HCT116 (cell line): ENCODE measurements around the gene GATA3. TPM values are rescaled to one million over a fixed set of nuclear protein-coding genes. Genes with fewer than 3 reads are reported as not detected.

Experiments used
- ATAC-seq: fragments of 200-7000 bp; cut with Tn5 transposase; 2 replicates; pipeline ENCODE4 v1.9.1; 2020; ENCODE audit warnings: mild to moderate bottlenecking, moderate library complexity
- BruUV-seq: library from RNA; stranded (reverse); fragments of 400-500 nt; replicated peaks from 2 replicates; lab custom pipeline; 2021; lab: Mats Ljungman, UMichigan
- CTCF ChIA-PET: fragments of 300-600 bp; sonication (Branson Sonifier 250); formaldehyde crosslinking; loops from one replicate; lab custom pipeline; 2021; ENCODE audit warnings: antibody characterized with exemption; lab: Charles Lee
- POLR2A ChIA-PET: fragments of 300-600, 350-600 bp; sonication (Branson Sonifier 250); formaldehyde crosslinking; loops from one replicate; lab custom pipeline; 2021; ENCODE audit warnings: antibody characterized with exemption; lab: Charles Lee
- RAD21 ChIA-PET, 2 experiments: fragments of 300-600 bp; sonication (Branson Sonifier 250); formaldehyde crosslinking; loops; one replicate each; lab custom pipeline; 2023; ENCODE audit warnings: low total read pairs in 2 of 2; ENCODE audit not compliant: uncharacterized antibody in 2 of 2, unreplicated experiment in 2 of 2, low non-redundant PET in 1 of 2; lab: Charles Lee
- DNase-seq: peaks from one replicate; pipeline ENCODE4 v3.0.0-alpha.2; 2010; ENCODE audit warnings: low read depth, low spot score
- H2AFZ ChIP-seq: fragments of 200-600 bp; shearing (Covaris generic), sonication (generic); 2 replicates; pipeline ENCODE4 v1.6.1; 2017; ENCODE audit warnings: low read depth, mixed run types, mixed read lengths, antibody characterized with exemption, low read length; ENCODE audit not compliant: poor library complexity, severe bottlenecking
- H3K27ac ChIP-seq: 2 replicates; pipeline ENCODE4 v1.5.1; 2012; ENCODE audit warnings: low read depth, low read length
- H3K27me3 ChIP-seq: fragments of 200-600 bp; sonication (generic); 2 replicates; pipeline ENCODE4 v1.6.1; 2016; ENCODE audit warnings: mixed run types, low read length, mixed read lengths; ENCODE audit not compliant: insufficient read depth
- H3K36me3 ChIP-seq, 2 experiments: fragments of 200-500 bp in 1 of 2; fragments of 200-600 bp in 1 of 2; sonication (Bioruptor generic) in 1 of 2; sonication (generic) in 1 of 2; 2 replicates each; pipeline versions ENCODE4 v1.5.1 to v1.6.1; 2014 to 2016; ENCODE audit warnings: low read length in 2 of 2, inconsistent platforms in 1 of 2, mixed read lengths in 1 of 2, mixed run types in 1 of 2; ENCODE audit not compliant: insufficient read depth in 2 of 2, control insufficient read depth in 1 of 2
- H3K4me1 ChIP-seq, 2 experiments: fragments of 200-600 bp in 1 of 2; sonication (generic) in 1 of 2; 2 replicates each; pipeline versions ENCODE4 v1.5.1 to v1.6.1; 2012 to 2017; ENCODE audit warnings: low read length in 2 of 2, inconsistent platforms in 1 of 2, mild to moderate bottlenecking in 1 of 2, mixed read lengths in 1 of 2, mixed run types in 1 of 2, moderate library complexity in 1 of 2; ENCODE audit not compliant: insufficient read depth in 2 of 2, control insufficient read depth in 1 of 2
- H3K4me2 ChIP-seq: fragments of 200-600 bp; sonication (generic); 2 replicates; pipeline ENCODE4 v1.6.1; 2017; ENCODE audit warnings: mixed run types, low read length, mixed read lengths
- H3K4me3 ChIP-seq, 2 experiments: fragments of 200-600 bp in 1 of 2; sonication (generic) in 1 of 2; replicated peaks in 1 of 2; 2 replicates each; pipeline ENCODE4 v1.5.1; 2011 to 2016; ENCODE audit warnings: low read length in 2 of 2, control low read depth in 1 of 2, low read depth in 1 of 2, mild to moderate bottlenecking in 1 of 2, mixed read lengths in 1 of 2, mixed run types in 1 of 2
- H3K79me2 ChIP-seq: fragments of 200-600 bp; sonication (generic); 2 replicates; pipeline ENCODE4 v1.6.1; 2017; ENCODE audit warnings: mild to moderate bottlenecking, mixed run types, low read length, moderate library complexity, mixed read lengths; ENCODE audit not compliant: insufficient read depth
- H3K9ac ChIP-seq: fragments of 200-600 bp; sonication (generic); 2 replicates; pipeline ENCODE4 v1.6.1; 2016; ENCODE audit warnings: low read length, mixed read lengths
- H3K9me2 ChIP-seq: fragments of 200-600 bp; sonication (generic), shearing (Covaris generic); 2 replicates; pipeline ENCODE4 v1.6.1; 2017; ENCODE audit warnings: mixed run types, mild to moderate bottlenecking, moderate library complexity; ENCODE audit not compliant: insufficient read depth
- H3K9me3 ChIP-seq, 2 experiments: fragments of 200-500 bp in 1 of 2; fragments of 200-600 bp in 1 of 2; sonication (Bioruptor generic) in 1 of 2; sonication (generic) in 1 of 2; 2 replicates each; pipeline ENCODE4 v1.6.1; 2014 to 2017; ENCODE audit warnings: low read length in 2 of 2, mixed read lengths in 2 of 2, inconsistent platforms in 1 of 2, low read depth in 1 of 2, mild to moderate bottlenecking in 1 of 2, mixed run types in 1 of 2, moderate library complexity in 1 of 2; ENCODE audit not compliant: control insufficient read depth in 1 of 2, insufficient read depth in 1 of 2
- H4K20me1 ChIP-seq: fragments of 200-600 bp; sonication (generic), shearing (Covaris generic); 2 replicates; pipeline ENCODE4 v1.6.1; 2017; ENCODE audit warnings: mixed run types, mild to moderate bottlenecking, moderate library complexity; ENCODE audit not compliant: insufficient read depth
- CEBPB ChIP-seq: IDR thresholded peaks from 2 replicates; pipeline ENCODE4 v1.6.1; 2012; ENCODE audit warnings: low read depth
- EZH2 ChIP-seq: fragments of 200-600 bp; sonication (generic); IDR thresholded peaks from 2 replicates; pipeline ENCODE4 v1.6.1; 2017; ENCODE audit warnings: antibody characterized with exemption, mixed run types
- POLR2A ChIP-seq: IDR thresholded peaks from 2 replicates; pipeline ENCODE4 v1.7.0; 2011; ENCODE audit warnings: borderline replicate concordance; ENCODE audit not compliant: insufficient read depth, insufficient read length; ENCODE audit errors: extremely low read depth
- POLR2AphosphoS5 ChIP-seq: IDR thresholded peaks from 2 replicates; pipeline ENCODE4 v1.6.1; 2011; ENCODE audit warnings: mild to moderate bottlenecking, low read depth, low read length, moderate library complexity
- REST ChIP-seq: IDR thresholded peaks from 2 replicates; pipeline ENCODE4 v1.6.1; 2012; ENCODE audit warnings: low read depth
- SP1 ChIP-seq: IDR thresholded peaks from 2 replicates; pipeline ENCODE4 v1.6.1; 2012; ENCODE audit warnings: low read depth
- TCF7L2 ChIP-seq: IDR thresholded peaks from 2 replicates; pipeline ENCODE4 v1.7.0; 2011; ENCODE audit warnings: borderline replicate concordance, inconsistent platforms; ENCODE audit not compliant: insufficient read depth, insufficient read length; ENCODE audit errors: extremely low read depth
- intact Hi-C: fragments of 100-400 bp; cut with micrococcal nuclease; formaldehyde crosslinking; loops from 2 replicates; pipeline ENCODE4 v1.10.0; 2022
- total RNA-seq: library from RNA; stranded (reverse); gene quantifications from one replicate; pipeline ENCODE4 v1.2.1, GENCODE V29; 2021; ENCODE audit not compliant: unreplicated experiment

Gene GATA3
- total RNA-seq, 1 experiment from 2014 or later = 2.7 TPM

GRCh38 chr10:8035641-8036470 is 18.6 kb upstream of the GATA3 start:
- DNase-seq (no peak), ATAC-seq (no peak)
- intact Hi-C loops = no loop called here
- Histone ChIP-seq H3K36me3 (no peaks in the 10 kb centered on the region), H3K9ac (no peak overlapping the region), H3K4me2 (no peak overlapping the region), H3K27ac (no peak overlapping the region), H3K9me3 (no peaks in the 10 kb centered on the region), H3K4me1 (no peaks in the 10 kb centered on the region), H3K4me3 (no peak overlapping the region), H3K27me3 (peaks cover 31% of the 10 kb centered on the region), H2AFZ (no peak overlapping the region), H3K9me2 (no peaks in the 10 kb centered on the region), H3K79me2 (no peaks in the 10 kb centered on the region), H4K20me1 (no peaks in the 10 kb centered on the region)
- ChIA-PET CTCF (no interaction called here), RAD21 (no interaction called here), POLR2A (no interaction called here)
- no TSS peak for BruUV-seq
- TF ChIP-seq TCF7L2 (no peak), REST (no peak), POLR2A (no peak), EZH2 (no peak), POLR2AphosphoS5 (no peak), SP1 (no peak), CEBPB (no peak)
